ENCODE measurements around the gene CTSS.

- TF ChIP-seq POLR2A (IDR thresholded peaks at IDR 0.05) (no peak), CTCF (IDR thresholded peaks at IDR 0.05) (no peak)
These were observed 81.7 kb downstream of the CTSS start for GRCh38 chr1:150683914-150684313.
